AG04449 (cell line): ENCODE data around the gene FNDC1.

ENCODE experiments used
- CTCF ChIA-PET: fragments of 350-600 bp; formaldehyde crosslinking; extraction: SDS; loops from one replicate; lab custom pipeline; 2021; ENCODE audit warnings: antibody characterized with exemption; lab: Yijun Ruan, JAX
- POLR2A ChIA-PET: fragments of 400-600, 350-600 bp; formaldehyde crosslinking; extraction: SDS; loops from one replicate; lab custom pipeline; 2020; ENCODE audit warnings: antibody characterized with exemption, inconsistent platforms; lab: Yijun Ruan, JAX
- DNase-seq: peaks from one replicate; pipeline ENCODE4 v3.0.0-alpha.2; 2010; ENCODE audit warnings: low read depth, low spot score
- H3K4me3 ChIP-seq: 2 replicates; pipeline ENCODE4 v1.5.1; 2011; ENCODE audit warnings: low read depth, mild to moderate bottlenecking, control low read depth, low read length
- TF ChIP-seq, protein P1 (sequence below): IDR thresholded peaks from one replicate; pipeline ENCODE4 v1.5.1; 2011; ENCODE audit warnings: mild to moderate bottlenecking, moderate library complexity, low read length, control low read depth, inconsistent platforms; ENCODE audit not compliant: insufficient read depth; ENCODE audit errors: missing control alignments

FNDC1 gene

DNA sequence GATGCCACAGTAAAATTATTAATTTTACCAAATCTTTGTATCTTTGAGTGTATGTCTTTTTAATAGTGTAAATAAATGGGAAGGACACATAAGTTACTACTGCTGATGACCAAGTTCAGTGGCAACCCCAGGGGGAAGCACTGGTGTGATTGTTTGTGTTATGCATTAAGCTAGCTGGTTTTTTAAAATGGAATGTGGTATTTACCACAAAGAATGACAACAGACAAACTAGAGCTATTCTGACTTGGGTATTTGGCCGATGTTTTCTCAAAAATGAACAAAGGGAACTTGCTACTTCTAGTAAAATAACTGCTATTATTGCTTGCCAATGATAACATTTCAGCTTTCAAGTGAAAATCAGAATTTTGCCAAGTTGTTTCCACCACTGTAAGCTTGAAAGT, 2.9 kb downstream of the FNDC1 start:
- no peak overlapping the region for H3K4me3 ChIP-seq
- POLR2A ChIA-PET = interaction anchor here (1.4 kb wide), 1 partner anchor 13 kb away, joined by 4 read pairs; no protein-coding TSS in a partner anchor
- TF ChIP-seq, protein P1, sequence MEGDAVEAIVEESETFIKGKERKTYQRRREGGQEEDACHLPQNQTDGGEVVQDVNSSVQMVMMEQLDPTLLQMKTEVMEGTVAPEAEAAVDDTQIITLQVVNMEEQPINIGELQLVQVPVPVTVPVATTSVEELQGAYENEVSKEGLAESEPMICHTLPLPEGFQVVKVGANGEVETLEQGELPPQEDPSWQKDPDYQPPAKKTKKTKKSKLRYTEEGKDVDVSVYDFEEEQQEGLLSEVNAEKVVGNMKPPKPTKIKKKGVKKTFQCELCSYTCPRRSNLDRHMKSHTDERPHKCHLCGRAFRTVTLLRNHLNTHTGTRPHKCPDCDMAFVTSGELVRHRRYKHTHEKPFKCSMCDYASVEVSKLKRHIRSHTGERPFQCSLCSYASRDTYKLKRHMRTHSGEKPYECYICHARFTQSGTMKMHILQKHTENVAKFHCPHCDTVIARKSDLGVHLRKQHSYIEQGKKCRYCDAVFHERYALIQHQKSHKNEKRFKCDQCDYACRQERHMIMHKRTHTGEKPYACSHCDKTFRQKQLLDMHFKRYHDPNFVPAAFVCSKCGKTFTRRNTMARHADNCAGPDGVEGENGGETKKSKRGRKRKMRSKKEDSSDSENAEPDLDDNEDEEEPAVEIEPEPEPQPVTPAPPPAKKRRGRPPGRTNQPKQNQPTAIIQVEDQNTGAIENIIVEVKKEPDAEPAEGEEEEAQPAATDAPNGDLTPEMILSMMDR = no peak
- DNase-seq = no peak
- CTCF ChIA-PET = interaction anchor here (1.0 to 9.6 kb wide), 9 partner anchors 12 to 490 kb away, joined by 3 to 159 read pairs (median 4); no protein-coding TSS in a partner anchor

DNA sequence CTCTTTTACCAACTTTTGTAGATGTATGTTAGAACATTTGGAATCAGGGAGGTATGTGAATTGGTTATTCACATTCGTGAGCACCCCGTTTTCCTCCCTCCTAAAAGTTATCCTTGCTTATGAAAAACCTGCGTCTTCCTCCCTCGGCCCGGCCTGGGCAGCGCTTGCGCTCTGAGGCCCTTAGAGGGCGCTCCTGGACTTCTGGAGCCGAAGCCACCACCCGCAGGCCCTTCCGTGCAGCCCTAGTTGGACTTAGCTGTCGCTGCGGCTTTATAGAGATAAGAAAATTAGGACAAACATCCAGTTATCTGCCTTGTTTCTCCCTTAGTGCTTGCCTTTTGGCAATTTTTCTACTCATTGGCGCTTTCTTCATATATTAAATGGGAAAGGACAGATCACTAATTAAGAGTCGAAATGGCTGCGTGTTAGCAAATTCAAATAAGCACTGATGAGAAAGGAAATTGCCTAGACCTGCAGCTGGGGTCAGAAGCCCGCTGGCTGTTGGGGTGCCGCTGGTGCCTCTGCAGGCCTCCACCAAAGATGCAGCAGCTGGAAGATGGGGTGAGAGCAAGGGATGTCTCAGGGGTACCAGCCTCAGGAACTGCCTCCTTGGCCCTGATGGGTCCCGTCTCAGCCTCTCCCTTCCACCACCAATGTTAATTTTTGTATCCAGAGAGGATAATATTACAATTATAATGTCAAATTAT, 5.2 kb downstream of the FNDC1 start:
- POLR2A ChIA-PET = no interaction called here
- no peak for DNase-seq
- H3K4me3 ChIP-seq = no peak overlapping the region
- TF ChIP-seq, protein P1 = peak; percentile 97
- CTCF ChIA-PET = interaction anchor here (0.6 to 9.6 kb wide), 36 partner anchors 9 to 524 kb away, joined by 3 to 159 read pairs (median 4); no protein-coding TSS in a partner anchor

DNA sequence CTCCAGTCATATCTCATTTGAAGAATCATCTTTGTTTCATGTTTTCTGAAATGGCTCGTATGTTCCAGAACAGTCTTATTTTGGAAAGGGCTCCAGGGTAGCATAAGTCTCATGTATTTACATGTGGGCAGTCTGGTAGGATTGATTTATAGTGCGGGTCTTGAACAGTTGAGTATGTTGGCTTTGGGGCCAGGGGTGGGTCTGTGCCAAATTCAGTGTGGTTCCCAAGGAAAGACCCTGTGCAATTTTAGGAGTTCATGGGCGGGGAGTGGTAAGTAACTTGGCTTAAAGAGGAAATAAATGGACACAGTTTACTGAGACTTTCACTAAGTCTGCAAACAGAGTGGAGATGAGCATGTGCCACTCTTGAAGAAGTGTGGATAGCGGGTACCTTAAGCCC, 7.7 kb downstream of the FNDC1 start:
- TF ChIP-seq, protein P1 = no peak
- ChIA-PET CTCF (interaction anchor here (1.3 to 2.1 kb wide), 2 partner anchors 478 to 481 kb away, joined by 4 to 10 read pairs; no protein-coding TSS in a partner anchor), POLR2A (no interaction called here)
- H3K4me3 ChIP-seq = no peak overlapping the region
- no peak for DNase-seq

DNA sequence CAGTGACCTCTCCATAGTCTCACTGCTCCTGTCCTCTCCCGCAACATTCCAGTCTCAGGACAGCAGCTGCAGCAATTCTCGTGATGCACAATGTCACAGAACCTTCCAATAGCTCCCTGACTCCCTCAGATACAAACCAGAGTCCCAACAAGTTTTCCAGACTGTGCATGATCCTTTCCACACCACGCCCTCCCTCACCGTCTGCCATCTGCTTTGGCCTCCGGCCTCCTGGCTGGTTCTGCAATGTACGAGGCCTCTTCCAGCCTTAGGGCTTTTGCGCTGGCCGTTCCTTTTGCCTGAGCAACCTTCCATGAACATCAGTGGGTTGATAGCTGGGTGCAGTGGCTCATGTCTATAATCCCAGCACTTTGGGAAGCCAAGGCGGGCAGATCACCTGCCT, 9.6 kb downstream of the FNDC1 start:
- ChIA-PET CTCF (interaction anchor here (1.1 to 2.1 kb wide), 2 partner anchors 476 to 477 kb away, joined by 4 to 10 read pairs; no protein-coding TSS in a partner anchor), POLR2A (no interaction called here)
- no peak for DNase-seq
- no peak overlapping the region for H3K4me3 ChIP-seq
- TF ChIP-seq, protein P1 = no peak

DNA sequence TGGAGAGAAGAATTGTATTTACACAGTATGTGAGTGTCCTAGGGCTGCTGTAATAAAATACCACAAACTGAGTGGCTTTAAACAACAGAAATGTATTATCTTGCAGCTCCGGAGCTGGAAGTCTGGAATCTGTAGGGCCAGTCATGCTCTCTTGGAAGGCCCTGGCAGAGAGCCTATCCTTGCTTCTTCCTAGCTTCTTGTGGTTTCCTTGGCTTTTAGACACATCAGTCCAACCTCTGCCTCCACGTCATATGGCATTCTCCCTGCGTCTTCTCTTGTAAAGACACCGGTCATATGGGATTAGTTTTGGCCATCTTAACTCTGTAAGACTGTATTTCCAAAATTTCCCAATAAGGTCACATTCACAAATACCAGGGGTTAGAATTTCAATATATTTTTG, 10.8 kb downstream of the FNDC1 start:
- ChIA-PET POLR2A (no interaction called here), CTCF (no interaction called here)
- TF ChIP-seq, protein P1 = no peak
- no peak overlapping the region for H3K4me3 ChIP-seq
- no peak for DNase-seq

DNA sequence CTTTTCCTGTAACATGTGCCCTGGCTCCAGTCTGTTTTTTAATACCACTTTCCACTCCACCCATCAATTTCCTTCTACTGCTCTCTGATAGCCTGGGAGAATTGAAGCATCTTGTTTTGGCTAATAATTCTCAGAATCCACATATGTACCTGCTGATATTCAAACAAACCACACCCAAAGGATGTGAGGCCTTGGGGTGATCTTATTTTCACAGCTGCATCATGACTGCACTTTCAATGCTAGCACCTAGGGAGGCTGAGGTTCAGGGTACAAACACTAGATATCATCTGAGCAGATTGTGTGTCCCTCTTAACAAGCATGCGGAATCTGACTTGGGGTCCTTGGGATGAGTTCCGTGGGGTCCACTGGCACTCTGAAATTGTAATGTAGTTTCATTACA, 12.7 kb downstream of the FNDC1 start:
- POLR2A ChIA-PET = no interaction called here
- DNase-seq = no peak
- TF ChIP-seq, protein P1 = no peak
- no peak overlapping the region for H3K4me3 ChIP-seq
- CTCF ChIA-PET = interaction anchor here (1.1 to 5.2 kb wide), 2 partner anchors 8 to 36 kb away, joined by 3 to 48 read pairs; no protein-coding TSS in a partner anchor
